ENCODE results near the gene RXRA.

RXRA gene

GRCh38 chr9:134425401-134425800, 99.1 kb downstream of the RXRA start:
- H3K27ac ChIP-seq (ENCODE audit: insufficient read depth in 1 of 2, low read depth in 1 of 2, low read length in 2 of 2, poor library complexity in 1 of 2, severe bottlenecking in 2 of 2): no peak overlapping the region
- CTCF ChIA-PET: interaction anchor here (1.6 kb wide), 1 partner anchor 11 kb away, joined by 5 read pairs; no protein-coding TSS in a partner anchor
- H3K4me3 ChIP-seq (ENCODE audit: control insufficient read depth in 1 of 7, extremely low read depth in 1 of 7, insufficient read depth in 4 of 7, low read depth in 2 of 7, low read length in 6 of 7): no peak overlapping the region
- H3K27me3 ChIP-seq (replicated peaks in 2 of 5; ENCODE audit: control insufficient read depth in 4 of 5, insufficient read depth in 5 of 5, low read length in 4 of 5): no peaks in the 10 kb centered on the region
- H3K36me3 ChIP-seq (ENCODE audit: control insufficient read depth in 4 of 4, insufficient read depth in 4 of 4, low read length in 3 of 4): peaks cover 4 to 68% (median 29%) of the 10 kb centered on the region in 4 experiments
- no peaks in the 10 kb centered on the region for H3K9me3 ChIP-seq (ENCODE audit: control extremely low read depth in 1 of 5, control insufficient read depth in 4 of 5, insufficient read depth in 2 of 5, low read depth in 1 of 5, low read length in 4 of 5)
- 100% methylated on average over 2 of the region's 9 CpGs for WGBS (ENCODE audit: insufficient coverage)
- no peak for DNase-seq
- POLR2A ChIA-PET: no interaction called here
- H3K4me1 ChIP-seq (ENCODE audit: control extremely low read depth in 1 of 4, control insufficient read depth in 4 of 4, insufficient read depth in 4 of 4, low read length in 3 of 4): no peaks in the 10 kb centered on the region

- DNase-seq: no peak
- Histone ChIP-seq H3K4me1 (ENCODE audit: control extremely low read depth in 1 of 4, control insufficient read depth in 4 of 4, insufficient read depth in 4 of 4, low read length in 3 of 4) (no peaks in the 10 kb centered on the region), H3K27me3 (replicated peaks in 2 of 5; ENCODE audit: control insufficient read depth in 4 of 5, insufficient read depth in 5 of 5, low read length in 4 of 5) (no peaks in the 10 kb centered on the region), H3K36me3 (ENCODE audit: control insufficient read depth in 4 of 4, insufficient read depth in 4 of 4, low read length in 3 of 4) (peaks cover 4 to 64% (median 27%) of the 10 kb centered on the region in 4 experiments), H3K9me3 (ENCODE audit: control extremely low read depth in 1 of 5, control insufficient read depth in 4 of 5, insufficient read depth in 2 of 5, low read depth in 1 of 5, low read length in 4 of 5) (no peaks in the 10 kb centered on the region), H3K27ac (ENCODE audit: insufficient read depth in 1 of 2, low read depth in 1 of 2, low read length in 2 of 2, poor library complexity in 1 of 2, severe bottlenecking in 2 of 2) (no peak overlapping the region), H3K4me3 (ENCODE audit: control insufficient read depth in 1 of 7, extremely low read depth in 1 of 7, insufficient read depth in 4 of 7, low read depth in 2 of 7, low read length in 6 of 7) (no peak overlapping the region)
- WGBS (ENCODE audit: insufficient coverage): 97% methylated on average over 9 of the region's 9 CpGs
- ChIA-PET CTCF (interaction anchor here (1.6 kb wide), 1 partner anchor 10 kb away, joined by 5 read pairs; no protein-coding TSS in a partner anchor), POLR2A (no interaction called here)
These were observed 99.6 kb downstream of the RXRA start for GRCh38 chr9:134425812-134426211.

- no peak overlapping the region for H3K27ac ChIP-seq (ENCODE audit: insufficient read depth in 1 of 2, low read depth in 1 of 2, low read length in 2 of 2, poor library complexity in 1 of 2, severe bottlenecking in 2 of 2)
- WGBS (ENCODE audit: insufficient coverage): 97% methylated on average over 6 of the region's 15 CpGs
- no peak overlapping the region for H3K4me3 ChIP-seq (ENCODE audit: control insufficient read depth in 1 of 7, extremely low read depth in 1 of 7, insufficient read depth in 4 of 7, low read depth in 2 of 7, low read length in 6 of 7)
These were observed 100.2 kb downstream of the RXRA start for GRCh38 chr9:134426436-134426835.

GRCh38 chr9:134427153-134427782, 101.0 kb downstream of the RXRA start:
- POLR2A ChIA-PET: no interaction called here

More at GRCh38 chr9:134426436-134426835, 100.2 kb downstream of the RXRA start:
- H3K4me1 ChIP-seq (ENCODE audit: control extremely low read depth in 1 of 4, control insufficient read depth in 4 of 4, insufficient read depth in 4 of 4, low read length in 3 of 4): no peaks in the 10 kb centered on the region
- ChIA-PET POLR2A (no interaction called here), CTCF (interaction anchor here (1.6 kb wide), 1 partner anchor 10 kb away, joined by 5 read pairs; no protein-coding TSS in a partner anchor)
- DNase-seq: no peak
- peaks cover 3 to 58% (median 22%) of the 10 kb centered on the region in 4 experiments for H3K36me3 ChIP-seq (ENCODE audit: control insufficient read depth in 4 of 4, insufficient read depth in 4 of 4, low read length in 3 of 4)
- no peaks in the 10 kb centered on the region for H3K9me3 ChIP-seq (ENCODE audit: control extremely low read depth in 1 of 5, control insufficient read depth in 4 of 5, insufficient read depth in 2 of 5, low read depth in 1 of 5, low read length in 4 of 5)
- H3K27me3 ChIP-seq (replicated peaks in 2 of 5; ENCODE audit: control insufficient read depth in 4 of 5, insufficient read depth in 5 of 5, low read length in 4 of 5): no peaks in the 10 kb centered on the region

GRCh38 chr9:134428559-134428958, 102.3 kb downstream of the RXRA start:
- H3K4me3 ChIP-seq (ENCODE audit: control insufficient read depth in 1 of 7, extremely low read depth in 1 of 7, insufficient read depth in 4 of 7, low read depth in 2 of 7, low read length in 6 of 7): no peak overlapping the region
- 97% methylated on average over 11 of the region's 14 CpGs for WGBS (ENCODE audit: insufficient coverage)

More at GRCh38 chr9:134427153-134427782, 101.0 kb downstream of the RXRA start:
- Histone ChIP-seq H3K4me3 (ENCODE audit: control insufficient read depth in 1 of 7, extremely low read depth in 1 of 7, insufficient read depth in 4 of 7, low read depth in 2 of 7, low read length in 6 of 7) (no peak overlapping the region), H3K4me1 (ENCODE audit: control extremely low read depth in 1 of 4, control insufficient read depth in 4 of 4, insufficient read depth in 4 of 4, low read length in 3 of 4) (no peaks in the 10 kb centered on the region), H3K9me3 (ENCODE audit: control extremely low read depth in 1 of 5, control insufficient read depth in 4 of 5, insufficient read depth in 2 of 5, low read depth in 1 of 5, low read length in 4 of 5) (no peaks in the 10 kb centered on the region), H3K27ac (ENCODE audit: insufficient read depth in 1 of 2, low read depth in 1 of 2, low read length in 2 of 2, poor library complexity in 1 of 2, severe bottlenecking in 2 of 2) (no peak overlapping the region), H3K27me3 (replicated peaks in 2 of 5; ENCODE audit: control insufficient read depth in 4 of 5, insufficient read depth in 5 of 5, low read length in 4 of 5) (no peaks in the 10 kb centered on the region), H3K36me3 (ENCODE audit: control insufficient read depth in 4 of 4, insufficient read depth in 4 of 4, low read length in 3 of 4) (peaks cover 2 to 51% (median 20%) of the 10 kb centered on the region in 4 experiments)
- DNase-seq: no peak
- CTCF ChIA-PET: no interaction called here
- WGBS (ENCODE audit: insufficient coverage): 92% methylated on average over 16 of the region's 24 CpGs

GRCh38 chr9:134429007-134429406, 102.8 kb downstream of the RXRA start:
- no peaks in the 10 kb centered on the region for H3K27me3 ChIP-seq (replicated peaks in 2 of 5; ENCODE audit: control insufficient read depth in 4 of 5, insufficient read depth in 5 of 5, low read length in 4 of 5)
- CTCF ChIA-PET: interaction anchor here (1.3 to 1.7 kb wide), 2 partner anchors 12 to 29 kb away, joined by 3 to 5 read pairs; no protein-coding TSS in a partner anchor
- POLR2A ChIA-PET: no interaction called here
- no peak overlapping the region for H3K4me3 ChIP-seq (ENCODE audit: control insufficient read depth in 1 of 7, extremely low read depth in 1 of 7, insufficient read depth in 4 of 7, low read depth in 2 of 7, low read length in 6 of 7)
- no peak for DNase-seq
- H3K4me1 ChIP-seq (ENCODE audit: control extremely low read depth in 1 of 4, control insufficient read depth in 4 of 4, insufficient read depth in 4 of 4, low read length in 3 of 4): peaks cover 0 to 2% (median 0%) of the 10 kb centered on the region in 4 experiments
- 98% methylated on average over 14 of the region's 20 CpGs for WGBS (ENCODE audit: insufficient coverage)
- no peak overlapping the region for H3K27ac ChIP-seq (ENCODE audit: insufficient read depth in 1 of 2, low read depth in 1 of 2, low read length in 2 of 2, poor library complexity in 1 of 2, severe bottlenecking in 2 of 2)
- peaks cover 0 to 51% (median 15%) of the 10 kb centered on the region in 4 experiments for H3K36me3 ChIP-seq (ENCODE audit: control insufficient read depth in 4 of 4, insufficient read depth in 4 of 4, low read length in 3 of 4)
- no peaks in the 10 kb centered on the region for H3K9me3 ChIP-seq (ENCODE audit: control extremely low read depth in 1 of 5, control insufficient read depth in 4 of 5, insufficient read depth in 2 of 5, low read depth in 1 of 5, low read length in 4 of 5)

More at GRCh38 chr9:134428559-134428958, 102.3 kb downstream of the RXRA start:
- H3K4me1 ChIP-seq (ENCODE audit: control extremely low read depth in 1 of 4, control insufficient read depth in 4 of 4, insufficient read depth in 4 of 4, low read length in 3 of 4): peaks cover 0 to 2% (median 0%) of the 10 kb centered on the region in 4 experiments
- H3K27ac ChIP-seq (ENCODE audit: insufficient read depth in 1 of 2, low read depth in 1 of 2, low read length in 2 of 2, poor library complexity in 1 of 2, severe bottlenecking in 2 of 2): no peak overlapping the region
- ChIA-PET POLR2A (no interaction called here), CTCF (interaction anchor here (1.3 kb wide), 1 partner anchor 12 kb away, joined by 3 read pairs; no protein-coding TSS in a partner anchor)
- H3K36me3 ChIP-seq (ENCODE audit: control insufficient read depth in 4 of 4, insufficient read depth in 4 of 4, low read length in 3 of 4): peaks cover under 1 to 47% (median 15%) of the 10 kb centered on the region in 4 experiments
- H3K9me3 ChIP-seq (ENCODE audit: control extremely low read depth in 1 of 5, control insufficient read depth in 4 of 5, insufficient read depth in 2 of 5, low read depth in 1 of 5, low read length in 4 of 5): no peaks in the 10 kb centered on the region
- no peaks in the 10 kb centered on the region for H3K27me3 ChIP-seq (replicated peaks in 2 of 5; ENCODE audit: control insufficient read depth in 4 of 5, insufficient read depth in 5 of 5, low read length in 4 of 5)
- no peak for DNase-seq

GRCh38 chr9:134429481-134429880, 103.2 kb downstream of the RXRA start:
- DNase-seq: no peak
- Histone ChIP-seq H3K9me3 (ENCODE audit: control extremely low read depth in 1 of 5, control insufficient read depth in 4 of 5, insufficient read depth in 2 of 5, low read depth in 1 of 5, low read length in 4 of 5) (no peaks in the 10 kb centered on the region), H3K4me1 (ENCODE audit: control extremely low read depth in 1 of 4, control insufficient read depth in 4 of 4, insufficient read depth in 4 of 4, low read length in 3 of 4) (peaks cover 0 to 5% (median under 1%) of the 10 kb centered on the region in 4 experiments), H3K27me3 (replicated peaks in 2 of 5; ENCODE audit: control insufficient read depth in 4 of 5, insufficient read depth in 5 of 5, low read length in 4 of 5) (no peaks in the 10 kb centered on the region), H3K27ac (ENCODE audit: insufficient read depth in 1 of 2, low read depth in 1 of 2, low read length in 2 of 2, poor library complexity in 1 of 2, severe bottlenecking in 2 of 2) (no peak overlapping the region), H3K4me3 (ENCODE audit: control insufficient read depth in 1 of 7, extremely low read depth in 1 of 7, insufficient read depth in 4 of 7, low read depth in 2 of 7, low read length in 6 of 7) (no peak overlapping the region), H3K36me3 (ENCODE audit: control insufficient read depth in 4 of 4, insufficient read depth in 4 of 4, low read length in 3 of 4) (peaks cover 0 to 52% (median 15%) of the 10 kb centered on the region in 4 experiments)
- CTCF ChIA-PET: interaction anchor here (0.7 to 1.7 kb wide), 3 partner anchors 13 to 477 kb away, joined by 3 to 5 read pairs (median 3); no protein-coding TSS in a partner anchor
- 98% methylated on average over 18 of the region's 21 CpGs for WGBS (ENCODE audit: insufficient coverage)
- POLR2A ChIA-PET: no interaction called here

Measured in common myeloid progenitor, CD34-positive (primary cell).